Central memory CD4-positive, alpha-beta T cell (primary cell): Measurements from ENCODE around the gene DPH1.
"Not testable (repeated sequence)": the region's sequence is repeated elsewhere in the genome, so short reads cannot be mapped to it uniquely, and the experiment has no call there.

Experiments used
- DNase-seq: peaks from one replicate; pipeline ENCODE4 v3.0.0; 2022

DPH1 gene

GRCh38 chr17:2008332-2009126 is 21.4 kb upstream of the DPH1 start:
- no peak for DNase-seq

GRCh38 chr17:2009737-2010136 is 20.2 kb upstream of the DPH1 start:
- no peak for DNase-seq

GRCh38 chr17:2011411-2012371 is 18.3 kb upstream of the DPH1 start:
- no peak for DNase-seq

- DNase-seq, result no peak
Measured at GRCh38 chr17:2012499-2012898, 17.5 kb upstream of the DPH1 start.

GRCh38 chr17:2013220-2013993 is 16.5 kb upstream of the DPH1 start:
- DNase-seq, result not testable (repeated sequence)

DNA sequence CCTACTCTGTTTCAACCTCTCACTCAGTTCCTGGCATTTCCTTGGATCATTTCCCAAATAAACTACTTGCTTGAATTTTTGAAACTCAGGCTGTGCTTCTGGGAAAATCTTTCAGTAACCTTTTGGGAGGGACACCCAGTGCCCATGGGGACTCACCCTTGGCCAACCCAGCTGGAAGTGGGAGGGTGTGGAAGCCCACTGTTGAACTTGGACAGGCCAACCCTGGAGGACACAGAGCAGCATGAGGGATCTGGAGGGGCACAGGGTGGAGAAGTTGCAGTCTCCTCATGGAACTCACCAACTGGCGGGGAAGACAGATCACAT is 16.0 kb upstream of the DPH1 start:
- DNase-seq, result no peak

DNA sequence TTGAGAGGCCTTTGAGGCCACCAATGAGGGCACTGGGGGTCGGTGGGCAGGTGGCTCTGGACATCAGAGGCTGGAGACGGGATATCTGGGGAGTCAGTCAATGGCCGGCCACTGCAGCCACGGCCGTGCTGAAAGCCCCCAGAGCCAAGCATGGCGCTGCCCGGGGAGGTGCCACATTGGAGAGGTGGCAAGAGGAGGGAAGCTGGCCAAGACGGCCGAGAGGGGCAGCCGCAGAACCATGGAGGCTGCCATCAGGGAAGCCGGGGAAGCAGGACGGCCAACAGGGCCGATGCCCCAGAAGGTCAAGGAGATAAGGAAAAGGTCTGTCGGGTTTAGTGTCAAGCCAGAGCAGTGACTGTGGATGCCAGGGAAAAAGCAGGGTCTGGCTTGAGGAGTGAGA is 14.6 kb upstream of the DPH1 start:
- DNase-seq, result no peak

- no peak for DNase-seq
Measured at GRCh38 chr17:2016494-2016893, 13.5 kb upstream of the DPH1 start.

GRCh38 chr17:2017274-2017941 is 12.5 kb upstream of the DPH1 start:
- DNase-seq, result no peak

DNA sequence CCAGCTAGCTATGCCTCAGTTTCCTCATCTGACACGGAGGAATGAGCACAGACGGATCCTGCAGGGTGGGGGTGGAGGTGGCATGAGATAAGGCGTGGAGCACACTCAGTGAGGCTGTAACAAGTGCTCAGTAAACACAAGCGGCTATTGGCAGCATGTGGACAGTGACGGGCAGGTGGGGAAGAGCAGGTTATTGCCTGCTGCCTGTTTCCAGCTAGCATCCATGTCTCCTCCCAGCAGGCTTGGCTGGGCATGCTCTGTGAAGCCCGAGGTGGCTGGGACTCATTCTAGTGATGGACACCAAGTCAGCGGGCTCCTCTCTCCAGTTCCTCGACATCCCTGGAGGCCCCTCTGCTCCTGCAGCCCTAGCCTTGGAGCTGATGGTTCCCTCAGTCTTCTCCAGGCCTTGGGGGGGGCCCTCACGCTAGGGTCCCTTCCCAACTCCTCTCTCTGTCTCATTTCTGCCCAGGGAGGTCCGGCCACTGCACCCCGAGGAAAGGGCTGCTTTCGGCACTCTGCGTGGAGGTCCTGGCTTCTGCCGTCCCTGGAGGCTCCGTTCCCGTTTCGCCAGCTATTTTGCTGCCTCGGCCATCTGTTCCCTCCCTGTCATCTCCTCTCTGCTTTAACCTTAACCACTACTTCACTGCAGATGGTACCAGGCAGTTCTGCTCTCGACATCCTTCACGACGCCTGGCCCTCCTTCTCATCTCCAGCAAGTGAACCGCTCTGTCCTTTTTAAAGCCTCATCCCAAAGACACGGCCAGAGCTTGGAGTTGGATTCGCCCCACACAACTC is 11.0 kb upstream of the DPH1 start:
- no peak for DNase-seq

DNA sequence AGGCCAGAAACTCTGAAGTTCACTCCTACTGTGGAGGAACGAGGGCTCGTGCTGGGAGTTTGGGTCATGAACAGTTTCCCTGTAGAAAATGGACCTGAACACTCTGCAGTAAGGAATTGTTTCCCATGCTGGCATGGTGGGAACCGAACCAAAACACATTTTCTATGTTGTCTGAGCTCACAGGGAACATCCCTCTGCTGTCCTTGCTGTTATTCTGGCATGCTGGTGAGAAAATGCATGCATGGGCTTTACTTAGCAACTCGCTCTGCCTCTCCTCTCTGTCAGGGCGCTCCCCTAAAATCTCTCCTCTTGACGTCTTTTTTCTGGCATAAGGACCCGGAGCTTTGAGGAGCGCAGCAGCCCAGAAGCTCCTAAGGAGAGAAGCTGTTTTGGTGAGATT is 10.2 kb upstream of the DPH1 start:
- no peak for DNase-seq

DNA sequence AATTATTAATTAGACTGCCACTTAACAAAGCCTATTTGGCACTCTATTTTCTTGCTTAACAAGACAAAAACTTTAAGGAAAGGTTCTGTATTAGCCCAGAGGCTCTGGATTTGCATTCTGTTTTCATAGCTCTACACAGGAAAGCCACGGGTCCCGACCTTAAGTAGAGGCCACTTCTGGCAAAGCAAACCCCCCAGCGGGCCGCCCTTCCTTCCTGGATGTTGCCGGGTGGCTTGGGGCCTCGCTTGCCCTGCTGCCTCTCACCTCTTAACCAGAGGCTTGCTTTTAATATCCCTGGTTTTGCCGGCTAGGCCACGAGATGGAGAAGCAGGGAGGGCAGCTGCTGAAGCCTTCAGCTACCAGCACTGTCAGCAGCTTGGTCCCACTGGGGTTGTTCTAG is 9.2 kb upstream of the DPH1 start:
- no peak for DNase-seq

GRCh38 chr17:2022647-2023240 is 7.2 kb upstream of the DPH1 start:
- DNase-seq, result no peak

DNA sequence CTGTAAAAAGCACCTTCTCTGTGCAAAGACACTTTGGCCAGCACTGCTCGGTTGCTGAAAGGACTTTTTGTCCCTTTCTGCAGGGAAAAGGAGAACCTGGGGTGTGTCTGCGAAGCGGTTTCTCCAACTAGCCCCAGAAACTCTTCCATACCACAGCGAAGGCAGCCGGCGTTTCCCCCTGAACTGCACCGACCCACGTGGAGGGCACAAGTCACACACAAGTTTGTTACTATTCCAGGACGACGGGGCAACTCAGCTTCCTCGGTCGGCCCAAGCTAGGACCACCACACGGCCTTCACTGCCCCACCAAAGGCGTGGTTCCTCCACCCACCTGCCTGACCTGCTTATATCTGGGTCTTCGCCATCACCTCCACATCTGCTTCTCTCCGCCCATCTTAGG is 6.7 kb upstream of the DPH1 start:
- no peak for DNase-seq

GRCh38 chr17:2023692-2024571 is 6.0 kb upstream of the DPH1 start:
- peak; percentile 62 for DNase-seq

DNA sequence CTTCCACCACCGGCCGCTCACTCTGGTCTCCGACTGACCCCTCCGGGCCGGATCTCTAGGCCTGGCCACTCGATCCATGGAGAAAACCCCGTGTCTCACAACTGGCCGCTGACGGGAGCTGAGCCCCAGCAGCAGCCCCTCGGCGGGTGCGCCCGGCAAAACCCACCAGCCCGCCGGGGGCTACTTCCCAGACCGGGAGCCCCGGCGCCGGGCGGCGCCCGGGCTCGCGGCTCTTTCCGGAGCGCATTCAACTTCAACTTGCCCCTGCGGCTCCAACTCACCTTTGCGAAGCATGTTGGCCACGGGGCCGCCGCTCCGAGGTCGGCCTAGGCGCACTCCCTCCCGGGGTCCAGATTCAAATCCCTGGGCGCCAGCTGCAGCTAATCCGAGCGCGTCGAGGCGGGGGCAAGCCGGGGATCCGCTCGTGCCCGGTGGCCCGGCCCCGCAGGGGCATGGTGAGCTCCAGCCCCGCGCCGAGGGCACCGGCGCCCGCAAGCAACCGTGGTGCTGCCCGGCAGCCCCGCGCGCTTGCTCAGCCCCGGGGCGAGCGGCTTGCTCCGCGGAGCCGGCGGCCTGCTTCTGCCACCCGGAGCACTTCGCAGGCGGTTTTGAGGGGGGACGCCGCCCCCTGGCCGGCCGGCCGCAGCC is 5.3 kb upstream of the DPH1 start:
- DNase-seq, result no peak

- DNase-seq, result peak; percentile 74
Measured at GRCh38 chr17:2025220-2025621, 4.7 kb upstream of the DPH1 start, which contains the start of gene RTN4RL1. TSS of gene RTN4RL1 (minus strand) at chr17:2025334. CDS start at chr17:2024865, 469 bp downstream.

DNA sequence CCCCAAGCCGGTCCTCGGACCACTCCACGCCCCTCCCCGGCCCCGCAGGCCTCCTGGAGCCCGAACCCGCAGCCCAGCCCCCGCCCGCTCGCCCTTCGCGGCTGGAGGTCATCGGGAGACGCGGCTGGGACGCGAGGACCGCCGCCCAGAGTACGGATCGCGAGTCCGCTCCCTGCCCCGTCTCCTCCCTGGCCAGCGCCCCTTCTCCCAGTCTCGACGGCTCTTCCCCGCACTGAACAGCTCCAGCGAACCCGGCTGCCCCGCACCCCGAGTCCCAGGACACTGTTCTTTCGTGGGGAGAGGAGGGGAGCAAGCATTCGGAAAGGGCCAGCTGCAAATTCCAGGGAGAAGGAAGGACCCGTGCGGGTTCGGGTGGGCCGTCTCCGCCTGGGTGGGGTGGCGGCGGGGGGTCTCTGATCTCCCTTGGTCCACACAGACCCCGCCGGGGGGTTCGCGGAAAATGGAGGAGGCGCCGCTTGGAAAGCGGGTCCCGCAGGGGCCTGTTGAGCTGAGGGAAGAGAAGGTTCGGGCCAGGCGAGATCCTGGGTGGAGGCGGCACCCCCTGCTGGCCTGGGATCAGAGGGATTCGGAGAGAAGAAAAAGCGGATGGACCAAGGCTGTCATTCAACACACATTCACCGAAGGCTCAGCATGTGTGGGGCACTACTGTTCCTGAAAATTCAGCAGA is 4.2 kb upstream of the DPH1 start:
- DNase-seq, result no peak
